H1 (cell line): ENCODE results near the gene UGT1A7. TPM values are rescaled to one million over a fixed set of nuclear protein-coding genes. Genes with fewer than 3 reads are reported as not detected.

Experiments used
- CTCF ChIA-PET: fragments of 300-600 bp; sonication (Branson Sonifier 250); formaldehyde crosslinking; loops from one replicate; lab custom pipeline; 2021; ENCODE audit not compliant: partially characterized antibody; lab: Charles Lee
- POLR2A ChIA-PET: fragments of 300-600 bp; sonication (Branson Sonifier 250); formaldehyde crosslinking; loops from one replicate; lab custom pipeline; 2021; ENCODE audit warnings: inconsistent platforms; ENCODE audit not compliant: partially characterized antibody; lab: Charles Lee
- DNase-seq, 2 experiments: peaks; one replicate each; pipeline versions ENCODE4 v3.0.0 to v3.0.0-alpha.2; 2010 to 2022; ENCODE audit warnings: low spot score in 2 of 2, low read depth in 1 of 2, mixed read lengths in 1 of 2
- FAIRE-seq: peaks from 2 replicates; lab custom pipeline; 2011; peaks lifted over from hg19 to GRCh38; lab: Jason Lieb, UNC
- H2AFZ ChIP-seq: 2 replicates; pipeline ENCODE4 v1.8.1; 2012; ENCODE audit warnings: low read length, inconsistent platforms
- H2AK5ac ChIP-seq: 2 replicates; pipeline ENCODE4 v1.6.1; 2013; ENCODE audit warnings: low read depth, low read length
- H2BK120ac ChIP-seq: replicated peaks from 2 replicates; pipeline ENCODE3; 2013; ENCODE audit warnings: low read depth, low read length, inconsistent platforms
- H2BK12ac ChIP-seq: 2 replicates; pipeline ENCODE4 v1.6.1; 2013; ENCODE audit warnings: low read depth, low read length
- H2BK15ac ChIP-seq: 2 replicates; pipeline ENCODE4 v1.6.1; 2013; ENCODE audit warnings: low read length
- H2BK20ac ChIP-seq: 2 replicates; pipeline ENCODE4 v1.6.1; 2013; ENCODE audit warnings: low read length
- H2BK5ac ChIP-seq: 2 replicates; pipeline ENCODE4 v1.6.1; 2013; ENCODE audit warnings: low read depth, low read length
- H3K14ac ChIP-seq: 2 replicates; pipeline ENCODE4 v1.6.1; 2013; ENCODE audit warnings: inconsistent platforms; ENCODE audit not compliant: insufficient read length
- H3K18ac ChIP-seq: 2 replicates; pipeline ENCODE4 v1.6.1; 2013; ENCODE audit warnings: low read length; ENCODE audit errors: extremely low read depth
- H3K23ac ChIP-seq: 2 replicates; pipeline ENCODE4 v1.6.1; 2013; ENCODE audit warnings: inconsistent platforms; ENCODE audit not compliant: insufficient read length
- H3K23me2 ChIP-seq: 2 replicates; pipeline ENCODE4 v1.6.1; 2013; ENCODE audit warnings: low read depth, low read length
- H3K27ac ChIP-seq: 2 replicates; pipeline ENCODE4 v1.6.1; 2011; ENCODE audit warnings: low read depth, low read length, inconsistent platforms
- H3K27me3 ChIP-seq, 4 experiments: replicated peaks in 1 of 4; 1 replicate in 1 of 4; 2 replicates in 3 of 4; pipeline versions ENCODE4 v1.6.1 to v1.8.1; 2011 to 2013; ENCODE audit warnings: low read length in 3 of 4, mild to moderate bottlenecking in 3 of 4, inconsistent platforms in 2 of 4, mixed read lengths in 2 of 4, moderate library complexity in 1 of 4; ENCODE audit not compliant: control insufficient read depth in 3 of 4, insufficient read depth in 3 of 4; ENCODE audit errors: extremely low read depth in 1 of 4
- H3K36me3 ChIP-seq, 4 experiments: 2 replicates each; pipeline versions ENCODE4 v1.6.1 to v1.8.1; 2011 to 2013; ENCODE audit warnings: mild to moderate bottlenecking in 4 of 4, low read length in 3 of 4, moderate library complexity in 2 of 4, control low read depth in 1 of 4, inconsistent platforms in 1 of 4; ENCODE audit not compliant: insufficient read depth in 4 of 4, control insufficient read depth in 2 of 4
- H3K4ac ChIP-seq: replicated peaks from 2 replicates; pipeline ENCODE3; 2013; ENCODE audit warnings: low read length, low read depth, mixed read lengths, inconsistent platforms; ENCODE audit not compliant: insufficient read length
- H3K4me1 ChIP-seq, 4 experiments: replicated peaks in 1 of 4; 1 replicate in 1 of 4; 2 replicates in 3 of 4; pipeline versions ENCODE4 v1.6.1 to v1.8.1; 2011 to 2013; ENCODE audit warnings: low read length in 3 of 4, inconsistent platforms in 2 of 4, mixed read lengths in 1 of 4; ENCODE audit not compliant: insufficient read depth in 4 of 4, control insufficient read depth in 3 of 4
- H3K4me2 ChIP-seq, 2 experiments: 2 replicates each; pipeline versions ENCODE4 v1.6.1 to v1.8.1; 2011 to 2013; ENCODE audit warnings: low read depth in 2 of 2, low read length in 2 of 2, control low read depth in 1 of 2, inconsistent platforms in 1 of 2, mild to moderate bottlenecking in 1 of 2; ENCODE audit not compliant: insufficient read depth in 1 of 2
- H3K4me3 ChIP-seq, 4 experiments: fragments of 200-600, 300-600 bp in 1 of 4; sonication (generic), shearing (Covaris generic), sonication (Bioruptor Twin) in 1 of 4; 2 replicates each; pipeline versions ENCODE4 v1.5.1 to v1.8.1; 2011 to 2016; ENCODE audit warnings: low read length in 4 of 4, low read depth in 3 of 4, control low read depth in 2 of 4, inconsistent platforms in 2 of 4, mild to moderate bottlenecking in 2 of 4, mixed read lengths in 1 of 4, moderate library complexity in 1 of 4; ENCODE audit not compliant: insufficient read depth in 2 of 4; ENCODE audit errors: extremely low read depth in 1 of 4
- H3K56ac ChIP-seq: replicated peaks from 2 replicates; pipeline ENCODE3; 2013; ENCODE audit warnings: low read depth, mild to moderate bottlenecking, mixed read lengths, low read length, inconsistent platforms; ENCODE audit not compliant: insufficient read length
- H3K79me1 ChIP-seq: 2 replicates; pipeline ENCODE4 v1.6.1; 2013; ENCODE audit warnings: low read depth, low read length, control low read depth
- H3K79me2 ChIP-seq, 2 experiments: 2 replicates each; pipeline versions ENCODE4 v1.6.1 to v1.8.1; 2012 to 2013; ENCODE audit warnings: low read length in 2 of 2, mild to moderate bottlenecking in 2 of 2, inconsistent platforms in 1 of 2; ENCODE audit not compliant: insufficient read depth in 2 of 2, control insufficient read depth in 1 of 2
- H3K9ac ChIP-seq, 4 experiments: replicated peaks in 1 of 4; 1 replicate in 1 of 4; 2 replicates in 3 of 4; pipeline versions ENCODE4 v1.6.1 to v1.8.1; 2011 to 2013; ENCODE audit warnings: low read depth in 3 of 4, low read length in 3 of 4, control low read depth in 2 of 4, mild to moderate bottlenecking in 2 of 4, moderate library complexity in 2 of 4, inconsistent platforms in 1 of 4; ENCODE audit errors: extremely low read depth in 1 of 4
- H3K9me3 ChIP-seq, 2 experiments: 2 replicates each; pipeline versions ENCODE4 v1.6.1 to v1.8.1; 2012 to 2013; ENCODE audit warnings: mild to moderate bottlenecking in 2 of 2, moderate library complexity in 2 of 2, control low read depth in 1 of 2, inconsistent platforms in 1 of 2, low read depth in 1 of 2, low read length in 1 of 2, mixed read lengths in 1 of 2; ENCODE audit not compliant: insufficient read depth in 2 of 2
- H4K20me1 ChIP-seq, 2 experiments: replicated peaks in 1 of 2; 2 replicates each; pipeline versions ENCODE3 to v1.8.1; 2011 to 2013; ENCODE audit warnings: inconsistent platforms in 2 of 2, low read length in 2 of 2, mild to moderate bottlenecking in 1 of 2; ENCODE audit not compliant: insufficient read depth in 2 of 2, control insufficient read depth in 1 of 2
- H4K5ac ChIP-seq: 2 replicates; pipeline ENCODE4 v1.6.1; 2013; ENCODE audit warnings: low read length, low read depth, mixed read lengths, inconsistent platforms; ENCODE audit not compliant: insufficient read length
- H4K8ac ChIP-seq: 2 replicates; pipeline ENCODE4 v1.8.0; 2013; ENCODE audit warnings: mild to moderate bottlenecking, moderate library complexity, low read length, inconsistent platforms; ENCODE audit not compliant: insufficient read depth; ENCODE audit errors: extremely low read depth
- H4K91ac ChIP-seq: replicated peaks from 2 replicates; pipeline ENCODE3; 2013; ENCODE audit warnings: low read length, mixed read lengths, inconsistent platforms; ENCODE audit not compliant: insufficient read length
- GTF2F1 ChIP-seq: IDR thresholded peaks from 2 replicates; pipeline ENCODE4 v1.6.1; 2012; ENCODE audit warnings: low read depth, low read length, improper control_type of control experiment, borderline replicate concordance
- RAD21 ChIP-seq, 2 experiments: IDR thresholded peaks in 1 of 2; conservative IDR thresholded peaks in 1 of 2; 2 replicates each; pipeline ENCODE4 v1.6.1; 2011; ENCODE audit warnings: low read depth in 2 of 2, low read length in 2 of 2, improper control_type of control experiment in 1 of 2, inconsistent platforms in 1 of 2, mild to moderate bottlenecking in 1 of 2, moderate library complexity in 1 of 2
- SRF ChIP-seq: IDR thresholded peaks from 2 replicates; pipeline ENCODE4 v1.6.1; 2011; ENCODE audit warnings: mild to moderate bottlenecking, low read depth, low read length, moderate library complexity
- ZNF274 ChIP-seq: IDR thresholded peaks from 2 replicates; pipeline ENCODE4 v1.7.0; 2012; ENCODE audit warnings: low read length, borderline replicate concordance; ENCODE audit errors: extremely low read depth
- WGBS, 2 experiments: shearing (Covaris generic) in 1 of 2; methylation state at CpG; one replicate each; pipeline versions ENCODE4 v1.1.6 to v1.1.7; 2013 to 2015; ENCODE audit warnings: low lambda C conversion rate in 2 of 2, mixed read lengths in 2 of 2, inconsistent platforms in 1 of 2, low coverage in 1 of 2, missing lambda C conversion rate in 1 of 2; ENCODE audit not compliant: insufficient replicate concordance in 2 of 2, insufficient coverage in 1 of 2, insufficient read length in 1 of 2; ENCODE audit errors: extremely low coverage in 1 of 2, missing lambda C conversion rate in 1 of 2; 5-methylcytosine and 5-hydroxymethylcytosine counted together
- polyA plus RNA-seq, 7 experiments: library from polyadenylated mRNA; depleted of rRNA in 3 of 7; stranded (reverse) in 5 of 7; unstranded in 2 of 7; fragments of >200 nt in 5 of 7; fragments of 200-250 nt in 2 of 7; gene quantifications; 1 replicate in 5 of 7; 2 replicates in 1 of 7; 4 replicates in 1 of 7; pipeline versions ENCODE4 v1.2.1 to v1.2.3, GENCODE V29; 2011 to 2013; ENCODE audit warnings: missing spikeins in 2 of 7, mixed read lengths in 2 of 7
- total RNA-seq: library from RNA; stranded (reverse); fragmentation: NEBNext Ultra II Directional; extraction: Animal tissue kit (Norgen Biotek cat#: 25700); gene quantifications from 2 replicates; pipeline ENCODE4 v1.2.1, GENCODE V29; 2021

UGT1A7 gene
- total and polyA plus RNA-seq, 2 of the 8 experiments (the other 6 are each of a cell fraction or from before 2014, with no cell fraction given): not detected

DNA sequence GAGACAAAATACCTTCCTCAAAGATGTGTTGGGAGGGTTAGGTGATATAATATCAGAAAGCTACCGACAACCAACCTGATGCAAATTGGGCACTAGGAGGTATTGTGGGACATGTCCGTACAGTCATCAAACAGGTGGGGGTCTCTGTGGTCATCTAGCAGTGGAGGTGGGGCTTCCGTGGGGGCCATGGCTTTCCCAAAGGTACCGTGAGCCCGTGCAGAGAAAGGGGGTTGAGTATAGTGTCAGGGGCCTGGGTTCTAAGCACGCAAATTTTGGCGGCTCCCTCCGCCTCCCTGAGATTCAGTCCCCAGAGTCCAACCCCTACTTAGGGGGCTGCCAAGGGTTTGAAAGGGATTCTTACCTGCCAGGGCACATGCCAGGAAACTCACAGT lies 140.0 kb downstream of the UGT1A7 start:
- H3K9ac ChIP-seq: no peak overlapping the region
- H3K23me2 ChIP-seq: no peaks in the 10 kb centered on the region
- H4K20me1 ChIP-seq: no peaks in the 10 kb centered on the region
- no peak overlapping the region for H2BK12ac ChIP-seq
- H2BK15ac ChIP-seq: no peak overlapping the region
- no peak overlapping the region for H3K27ac ChIP-seq
- H3K4me2 ChIP-seq: no peak overlapping the region
- no peaks in the 10 kb centered on the region for H3K36me3 ChIP-seq
- H4K8ac ChIP-seq: no peak overlapping the region
- H3K9me3 ChIP-seq: no peaks in the 10 kb centered on the region
- no peak overlapping the region for H2BK120ac ChIP-seq
- no peaks in the 10 kb centered on the region for H3K4me1 ChIP-seq
- no peak overlapping the region for H3K14ac ChIP-seq
- H2AK5ac ChIP-seq: no peak overlapping the region
- no peak overlapping the region for H3K18ac ChIP-seq
- H3K27me3 ChIP-seq: no peaks in the 10 kb centered on the region
- no peak overlapping the region for H3K4me3 ChIP-seq
- no peak overlapping the region for H3K56ac ChIP-seq
- no peak overlapping the region for H4K5ac ChIP-seq
- no peak overlapping the region for H2AFZ ChIP-seq
- no peak overlapping the region for H2BK20ac ChIP-seq
- CTCF ChIA-PET: interaction anchor here (2.0 kb wide), 1 partner anchor 373 kb away, joined by 6 read pairs; no protein-coding TSS in a partner anchor
- no peak for DNase-seq
- no peak overlapping the region for H3K23ac ChIP-seq
- no peak overlapping the region for H3K4ac ChIP-seq
- no peak overlapping the region for H4K91ac ChIP-seq
- H3K79me1 ChIP-seq: no peaks in the 10 kb centered on the region
- 95% methylated on average over 8 of the region's 8 CpGs; no CpG with 5 or more reads in 1 of the 2 experiments for WGBS, 2 experiments
- H2BK5ac ChIP-seq: no peak overlapping the region
- FAIRE-seq: no peak
- POLR2A ChIA-PET: no interaction called here
- no peaks in the 10 kb centered on the region for H3K79me2 ChIP-seq
- no peak for TF ChIP-seq GTF2F1
- no peak for TF ChIP-seq SRF
- no peak for TF ChIP-seq RAD21 (IDR thresholded peaks at IDR 0.05 in 1 of 2, conservative IDR thresholded peaks at IDR 0.05 in 1 of 2; ENCODE audit: low read depth in 2 of 2, low read length in 2 of 2)
- no peak for TF ChIP-seq ZNF274
